WI38 (cell line): ENCODE measurements around the gene STK40.

Experiments used
- H3K4me3 ChIP-seq: 2 replicates; pipeline ENCODE4 v1.5.1; 2011; ENCODE audit warnings: low read depth, mild to moderate bottlenecking, control low read depth, low read length
- TF ChIP-seq, protein P1 (sequence below): IDR thresholded peaks from 2 replicates; pipeline ENCODE4 v1.5.1; 2012; ENCODE audit warnings: low read depth, mild to moderate bottlenecking, control low read depth, low read length

The STK40 gene

DNA sequence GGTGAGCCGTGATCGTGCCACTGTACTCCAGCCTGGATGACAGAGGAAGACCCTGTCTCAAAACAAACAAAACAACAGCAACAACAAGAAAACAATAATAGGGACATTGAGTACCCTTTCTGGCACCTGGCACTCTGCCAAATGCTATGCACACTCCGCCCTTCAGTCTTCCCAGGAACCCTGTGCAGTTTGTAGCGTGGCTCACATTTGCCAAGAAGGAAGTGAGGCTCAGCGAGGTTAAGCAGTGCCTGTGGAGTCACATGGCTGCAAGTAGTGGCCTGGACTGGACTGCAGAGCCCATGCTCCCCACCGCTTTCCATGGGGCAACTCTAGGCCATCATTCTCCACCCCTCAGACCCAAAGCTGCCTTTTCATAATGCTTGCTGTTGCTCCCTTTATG lies 57.0 kb downstream of the STK40 start:
- no peak overlapping the region for H3K4me3 ChIP-seq
- TF ChIP-seq, protein P1, sequence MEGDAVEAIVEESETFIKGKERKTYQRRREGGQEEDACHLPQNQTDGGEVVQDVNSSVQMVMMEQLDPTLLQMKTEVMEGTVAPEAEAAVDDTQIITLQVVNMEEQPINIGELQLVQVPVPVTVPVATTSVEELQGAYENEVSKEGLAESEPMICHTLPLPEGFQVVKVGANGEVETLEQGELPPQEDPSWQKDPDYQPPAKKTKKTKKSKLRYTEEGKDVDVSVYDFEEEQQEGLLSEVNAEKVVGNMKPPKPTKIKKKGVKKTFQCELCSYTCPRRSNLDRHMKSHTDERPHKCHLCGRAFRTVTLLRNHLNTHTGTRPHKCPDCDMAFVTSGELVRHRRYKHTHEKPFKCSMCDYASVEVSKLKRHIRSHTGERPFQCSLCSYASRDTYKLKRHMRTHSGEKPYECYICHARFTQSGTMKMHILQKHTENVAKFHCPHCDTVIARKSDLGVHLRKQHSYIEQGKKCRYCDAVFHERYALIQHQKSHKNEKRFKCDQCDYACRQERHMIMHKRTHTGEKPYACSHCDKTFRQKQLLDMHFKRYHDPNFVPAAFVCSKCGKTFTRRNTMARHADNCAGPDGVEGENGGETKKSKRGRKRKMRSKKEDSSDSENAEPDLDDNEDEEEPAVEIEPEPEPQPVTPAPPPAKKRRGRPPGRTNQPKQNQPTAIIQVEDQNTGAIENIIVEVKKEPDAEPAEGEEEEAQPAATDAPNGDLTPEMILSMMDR = no peak

DNA sequence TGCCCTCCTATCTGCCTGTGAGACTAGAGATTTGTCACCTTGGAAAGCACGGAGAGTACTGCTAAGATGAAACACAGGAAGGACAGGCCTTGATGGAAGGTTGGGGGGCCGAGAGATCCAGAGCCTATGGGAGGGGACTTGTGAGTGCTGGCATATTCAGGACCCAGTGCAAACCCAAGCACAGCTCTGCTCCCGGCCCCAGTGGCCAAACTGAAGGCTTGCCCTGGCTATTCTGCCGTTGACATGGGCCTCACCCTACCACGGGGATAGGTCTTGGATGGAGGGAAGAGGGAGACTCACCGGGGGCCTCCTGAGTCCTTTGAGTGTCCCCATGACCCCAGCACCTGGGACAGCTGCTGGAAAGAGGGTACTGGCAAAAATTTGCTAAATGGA lies 57.6 kb downstream of the STK40 start:
- no peak overlapping the region for H3K4me3 ChIP-seq
- TF ChIP-seq, protein P1 = no peak

DNA sequence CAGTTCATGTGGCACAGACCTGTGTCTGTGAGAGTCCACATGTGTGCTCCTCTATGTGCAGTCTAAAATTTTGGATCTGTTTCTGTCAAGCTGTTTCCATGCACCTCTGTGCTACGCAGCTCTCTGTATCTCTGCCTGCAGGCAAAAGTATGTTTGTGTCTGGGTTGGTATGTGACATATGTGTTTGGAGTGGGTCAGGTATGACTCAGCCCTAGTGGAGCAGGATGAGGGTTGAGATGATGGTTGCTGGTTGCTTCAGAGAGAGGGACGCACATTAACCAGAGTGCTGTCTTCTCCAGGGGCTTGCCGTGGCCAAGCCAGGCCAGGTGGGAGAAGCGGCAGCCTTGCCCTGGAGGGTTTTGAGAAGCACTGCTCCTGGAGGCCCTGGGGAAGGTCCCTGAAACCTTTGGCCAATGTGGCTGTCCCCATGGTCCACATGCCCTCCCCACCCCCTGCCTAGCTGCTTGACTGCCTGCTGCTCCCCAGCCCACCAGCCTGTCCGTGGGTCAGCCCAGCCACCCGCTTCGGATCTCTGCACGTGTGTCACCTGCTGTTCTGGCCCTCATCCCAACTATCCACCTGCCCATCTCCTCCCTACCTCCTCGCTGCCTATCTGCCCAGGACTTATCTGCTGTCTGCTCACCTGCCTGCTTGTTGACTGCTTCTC lies 58.2 kb downstream of the STK40 start:
- no peak overlapping the region for H3K4me3 ChIP-seq
- TF ChIP-seq, protein P1 = no peak

DNA sequence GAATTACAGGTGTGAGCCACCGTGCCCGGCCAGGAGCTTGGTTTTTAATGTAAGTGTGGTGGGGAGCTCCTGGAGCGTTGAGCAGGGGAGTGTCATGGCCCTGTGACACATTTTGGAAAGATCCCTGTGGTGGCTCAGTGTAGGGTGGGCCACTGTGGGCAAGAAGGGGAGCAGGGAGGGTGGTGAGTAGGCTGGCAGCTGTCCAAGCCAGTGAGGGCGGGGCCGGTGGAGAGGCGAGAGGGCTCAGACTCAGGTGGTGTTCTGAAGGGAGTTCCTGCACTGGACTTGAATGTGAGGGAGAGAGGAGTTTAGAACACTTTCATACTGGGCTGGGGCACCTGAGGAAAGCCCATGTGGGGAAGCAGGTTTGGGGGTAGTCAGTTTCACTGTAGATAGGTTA lies 59.2 kb downstream of the STK40 start:
- TF ChIP-seq, protein P1 = no peak
- no peak overlapping the region for H3K4me3 ChIP-seq

DNA sequence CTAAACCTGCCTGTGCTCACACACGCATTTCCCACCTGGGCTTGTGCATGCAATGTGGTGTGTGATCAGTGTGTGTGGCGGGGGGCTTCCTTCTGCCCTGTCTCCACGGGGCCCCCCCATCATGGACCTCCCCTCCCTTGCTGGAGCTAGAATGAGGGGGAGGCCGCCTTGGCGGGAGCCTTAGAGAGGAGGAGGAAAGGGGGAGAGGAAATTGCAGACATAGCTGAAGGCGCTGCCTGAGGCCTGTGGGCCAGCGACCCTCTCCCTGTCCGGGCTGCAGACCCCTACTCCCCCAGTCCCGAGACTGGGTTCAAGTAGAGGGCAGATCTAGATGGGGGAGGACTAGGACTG lies 61.4 kb downstream of the STK40 start:
- H3K4me3 ChIP-seq = no peak overlapping the region

DNA sequence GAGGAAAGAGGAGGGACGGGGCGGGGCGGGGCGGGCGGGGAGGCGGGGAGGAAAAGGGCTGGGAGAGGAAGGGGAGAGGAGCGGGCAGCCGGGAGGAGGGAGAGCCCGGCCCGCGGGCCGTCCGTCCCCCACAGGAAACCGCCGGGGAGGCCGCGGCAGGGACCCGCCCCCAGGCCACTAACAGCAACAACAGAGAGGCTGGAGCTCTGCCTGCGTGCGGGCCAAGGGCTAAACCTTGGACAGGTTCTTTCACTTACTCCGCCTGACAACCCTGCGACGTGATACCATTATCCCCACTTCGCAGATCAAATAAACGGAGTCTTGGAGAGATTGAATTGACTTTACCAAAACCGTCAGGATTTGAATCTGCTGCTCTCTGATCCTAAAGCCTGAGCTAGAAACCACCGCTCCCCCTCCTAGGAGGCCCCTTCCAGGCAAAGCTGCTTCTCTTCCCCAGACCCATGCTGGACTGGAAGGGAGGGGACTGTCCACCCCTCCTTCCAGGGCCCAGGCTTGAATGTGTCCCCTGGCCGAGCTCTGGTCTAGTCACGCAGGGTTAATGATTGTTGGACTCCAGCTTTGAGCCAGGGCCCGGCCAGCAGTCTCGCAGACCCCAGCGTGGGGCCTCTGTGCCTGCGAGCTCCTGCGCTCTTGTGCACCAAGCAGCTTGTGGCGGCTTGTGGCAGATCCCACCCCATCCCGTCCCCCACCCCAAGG lies 61.9 kb downstream of the STK40 start, which contains the start of gene EVA1B:
Gene EVA1B, minus strand, starts transcription at position 10 of the 717 bp plus-strand sequence. CDS start 608 bp downstream, outside the sequence.
- TF ChIP-seq, protein P1 = no peak
- peak within 1 kb of the TSS; percentile 84 for H3K4me3 ChIP-seq

More for the DNA sequence above, 61.4 kb downstream of the STK40 start:
- TF ChIP-seq, protein P1 = no peak
